Measurements from ENCODE around the gene ZNF644.
"Not testable (repeated sequence)": the region's sequence is repeated elsewhere in the genome, so short reads cannot be mapped to it uniquely, and the experiment has no call there.

Gene ZNF644

DNA sequence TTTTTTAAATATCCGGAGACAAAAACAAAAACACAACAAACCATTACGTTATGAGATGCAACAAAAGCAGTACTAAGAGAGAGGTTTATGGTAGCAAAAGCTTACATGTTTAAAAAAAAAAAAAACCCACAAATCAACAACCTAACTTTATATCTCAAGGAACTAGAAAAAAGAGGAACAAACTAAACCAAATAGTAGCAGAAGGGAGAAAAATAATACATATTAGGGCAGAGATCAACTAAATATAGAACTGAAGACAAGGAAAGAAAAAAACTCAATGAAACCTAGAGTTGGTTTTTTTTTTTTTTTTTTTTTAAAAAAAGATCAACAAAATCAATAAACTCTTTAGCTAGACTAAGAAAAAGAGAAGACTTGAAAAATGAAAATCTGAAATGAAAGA, 34.9 kb downstream of the ZNF644 start:
- DNase-seq (ENCODE audit: low spot score): no peak

DNA sequence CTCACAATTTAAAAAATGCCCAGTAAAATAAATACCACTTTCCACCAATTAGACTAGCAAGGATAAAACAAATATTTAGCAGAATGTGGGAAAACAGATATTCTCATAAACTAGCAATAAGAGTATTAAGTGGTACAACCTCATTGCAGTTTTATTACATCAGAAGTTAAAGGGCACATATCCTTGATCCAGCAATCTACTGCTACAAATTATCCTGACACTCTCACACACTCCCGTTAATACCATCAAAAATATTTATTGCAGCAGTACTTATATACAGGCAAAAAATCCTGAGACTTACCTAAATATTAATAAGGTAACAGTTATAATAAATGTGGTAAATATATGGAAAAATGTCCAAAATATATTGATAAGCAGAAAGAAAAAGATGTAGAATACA, 44.3 kb downstream of the ZNF644 start:
- DNase-seq (ENCODE audit: low spot score): no peak

DNA sequence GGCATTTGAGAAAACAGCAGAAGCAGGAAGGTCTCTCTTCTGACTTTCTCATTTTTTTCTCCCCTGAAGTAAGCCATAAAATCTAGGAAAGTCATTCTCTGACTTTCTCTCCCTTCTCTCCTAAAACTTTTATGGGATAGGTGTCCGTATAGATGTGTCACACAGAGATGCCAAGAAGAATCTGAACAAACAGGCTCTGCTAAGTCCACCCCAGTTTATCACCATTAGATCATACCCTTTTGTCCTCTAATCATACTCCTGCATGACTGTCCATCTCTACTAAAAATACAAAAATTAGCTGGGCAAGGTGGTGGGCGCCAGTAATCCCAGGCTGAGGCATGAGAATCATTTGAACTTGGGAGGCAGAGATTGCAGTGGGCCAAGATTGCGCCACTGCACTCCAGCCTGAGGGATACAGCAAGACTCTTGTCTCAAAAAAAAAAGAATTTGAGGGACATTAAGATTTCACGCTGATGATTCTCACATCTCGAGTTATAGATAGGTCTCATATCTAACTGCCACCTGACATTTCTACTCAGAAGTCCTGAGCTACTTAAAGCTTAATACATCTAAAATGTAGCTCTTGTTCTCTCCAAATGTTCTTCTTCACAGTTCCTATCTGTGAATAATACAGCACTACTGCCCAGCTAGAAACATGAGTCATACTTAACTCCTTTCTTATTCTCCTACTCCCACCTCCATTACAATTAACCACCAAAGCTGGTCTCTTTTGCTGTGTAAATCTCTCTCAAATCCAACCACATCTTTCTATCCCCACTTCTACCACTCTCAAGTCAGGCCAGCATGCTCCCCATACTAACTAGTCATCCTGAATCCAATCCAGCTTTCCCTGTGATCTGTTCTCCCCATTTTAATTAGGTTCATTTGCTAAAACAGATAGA, 47.7 kb downstream of the ZNF644 start:
- DNase-seq (ENCODE audit: low spot score): no peak

DNA sequence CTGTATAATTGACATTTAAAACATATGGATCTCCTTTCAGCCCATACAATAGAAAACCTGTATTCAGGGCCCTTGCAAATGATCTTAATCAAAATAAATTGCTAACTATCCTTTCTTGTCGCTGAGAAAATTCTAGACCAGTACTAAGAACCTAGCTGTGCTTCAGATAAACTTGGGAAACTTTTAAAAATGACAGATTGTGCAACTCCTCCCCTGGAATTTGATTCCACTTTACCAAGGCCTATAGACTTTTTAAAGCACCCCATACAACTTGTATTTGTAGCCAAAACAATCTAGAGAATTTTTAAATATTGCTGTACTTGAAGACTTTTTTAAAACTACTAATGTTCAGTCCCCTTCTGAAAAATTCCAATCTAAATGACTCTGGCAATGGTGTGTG, 51.6 kb downstream of the ZNF644 start:
- DNase-seq (ENCODE audit: low spot score): no peak

DNA sequence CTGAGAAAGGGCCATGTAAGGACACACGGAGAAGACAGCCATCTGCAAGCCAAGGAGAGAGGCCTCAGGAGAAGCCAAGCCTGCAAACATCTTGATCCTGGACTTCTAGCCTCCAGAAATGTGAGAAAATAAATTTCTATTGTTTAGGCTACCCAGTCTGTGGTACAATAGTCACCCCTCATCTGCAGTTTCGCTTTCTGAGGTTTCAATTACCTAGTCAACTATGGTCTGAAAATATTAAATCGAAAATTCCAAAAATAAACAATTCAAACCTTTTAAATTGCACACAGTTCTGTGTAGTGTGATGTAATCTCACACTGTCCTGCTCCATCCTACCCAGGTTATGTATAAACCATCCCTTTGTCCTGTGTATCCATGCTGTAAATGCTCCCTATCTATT, 52.6 kb downstream of the ZNF644 start:
- DNase-seq (ENCODE audit: low spot score): no peak

DNA sequence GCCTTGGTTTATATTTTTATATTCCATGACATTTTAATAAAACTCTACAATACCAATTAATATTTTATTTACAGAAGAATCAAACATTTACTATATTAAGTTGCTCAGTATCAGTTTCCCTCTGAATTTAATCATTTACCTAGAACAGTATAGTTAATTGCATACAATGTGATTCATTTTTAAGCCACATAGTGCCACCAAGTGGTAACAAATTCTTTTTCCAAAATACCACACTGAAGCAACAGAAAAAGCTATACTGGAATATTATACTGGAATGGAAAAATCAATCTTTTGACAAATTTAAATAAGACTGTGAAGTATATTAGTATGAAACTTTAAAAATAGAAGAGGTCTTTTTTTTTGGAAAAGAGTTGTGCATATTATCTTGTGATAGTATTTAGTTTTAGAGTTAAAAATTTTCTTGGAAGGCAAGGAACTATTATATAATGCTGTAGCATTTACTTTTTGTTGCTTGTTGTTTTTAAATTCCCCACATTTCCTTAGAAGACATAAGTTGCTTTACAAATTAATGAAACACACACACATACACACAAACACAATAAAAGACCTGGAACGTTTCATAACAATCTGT, 57.3 kb downstream of the ZNF644 start:
- peak; percentile 49 for DNase-seq (ENCODE audit: low spot score)

DNA sequence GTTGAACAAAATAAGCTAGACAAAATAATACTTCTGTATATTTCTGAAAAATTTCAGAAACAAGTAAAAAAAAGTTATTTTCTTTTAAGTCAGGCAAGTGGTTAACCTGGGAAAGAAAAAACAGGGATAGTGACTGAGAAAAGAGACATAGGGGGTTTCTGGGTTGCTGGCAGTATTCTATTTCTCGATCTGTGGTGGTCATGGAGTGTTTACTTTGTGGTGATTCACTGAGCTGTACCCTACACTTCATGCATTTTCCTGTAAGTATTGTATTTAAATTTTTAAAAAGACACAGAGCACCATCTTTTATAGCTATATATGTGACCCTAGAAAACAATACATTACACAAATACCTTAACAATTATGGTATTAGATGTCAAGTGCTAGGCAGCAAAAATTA, 58.2 kb downstream of the ZNF644 start:
- DNase-seq (ENCODE audit: low spot score): no peak

DNA sequence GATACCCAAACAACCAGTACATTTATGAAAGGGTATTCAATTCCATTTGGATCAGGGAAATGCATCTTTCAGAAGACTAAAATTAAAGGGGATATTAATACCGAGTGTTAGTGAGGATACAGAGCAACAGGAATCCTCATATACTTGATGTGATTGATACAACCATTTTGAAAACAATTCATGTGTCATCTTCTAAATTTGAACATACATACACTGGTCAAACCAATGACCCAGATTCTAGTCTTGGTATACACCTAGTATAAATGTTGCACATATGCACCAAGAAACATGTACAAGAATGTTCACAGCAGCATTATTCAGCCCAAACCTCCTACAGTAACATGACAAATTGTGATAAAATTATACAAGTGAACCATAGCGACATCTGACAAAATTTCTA, 58.6 kb downstream of the ZNF644 start:
- no peak for DNase-seq (ENCODE audit: low spot score)

DNA sequence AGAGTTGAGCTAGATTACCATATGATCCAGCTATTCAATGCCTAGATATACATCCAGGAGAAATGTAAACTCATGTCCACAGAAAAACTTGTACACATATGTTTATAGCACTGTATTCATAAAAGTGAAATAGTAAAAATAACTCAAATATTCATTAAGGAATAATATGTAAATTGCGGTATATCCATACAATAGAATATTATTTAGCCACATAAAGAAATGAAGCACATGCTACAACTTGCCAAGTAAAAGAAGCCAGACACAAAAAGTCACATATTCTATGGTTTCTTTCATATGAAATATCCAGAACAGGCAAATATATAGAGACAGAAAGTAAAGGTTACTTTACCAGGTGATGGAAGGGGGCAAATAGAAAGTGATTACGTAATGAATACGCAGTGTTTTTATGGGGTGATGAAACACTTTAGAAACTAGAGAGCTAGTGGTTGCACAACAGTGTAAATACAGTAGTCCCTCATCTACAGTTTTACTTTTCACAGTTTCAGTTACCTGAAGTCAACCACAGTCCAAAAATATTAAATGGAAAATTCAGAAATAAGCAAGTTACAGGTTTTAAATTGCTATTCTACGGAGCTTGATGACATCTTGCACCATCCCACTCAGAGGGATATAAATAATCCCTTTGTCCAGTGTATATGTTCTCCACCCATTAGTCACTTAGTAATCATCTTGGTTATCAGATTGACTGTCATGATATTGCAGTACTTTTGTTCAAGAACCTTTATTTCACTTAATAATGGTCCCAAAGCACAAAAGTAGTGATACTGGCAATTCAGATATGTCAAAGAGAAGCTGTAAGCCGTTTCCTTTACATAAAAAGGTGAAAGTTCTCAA, 62.3 kb downstream of the ZNF644 start:
- no peak for DNase-seq (ENCODE audit: low spot score)

DNA sequence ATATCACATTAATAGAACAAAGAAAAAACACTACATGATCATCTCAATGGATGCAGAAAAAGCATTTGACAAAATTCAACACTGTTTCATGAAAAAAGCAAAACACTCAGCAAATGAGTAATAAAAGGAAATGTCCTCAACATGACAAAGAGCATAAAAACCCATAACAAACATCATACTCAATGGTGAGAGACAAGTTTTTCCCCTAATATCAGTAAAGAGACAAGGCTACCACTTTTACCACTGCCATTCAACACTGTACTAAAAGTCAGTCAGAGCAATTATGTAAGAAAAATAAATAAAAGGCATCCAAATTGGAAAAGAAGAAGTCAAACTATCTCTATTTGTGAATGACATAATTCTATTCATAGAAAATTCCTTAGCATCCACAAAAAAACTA, 64.3 kb downstream of the ZNF644 start:
- no peak for DNase-seq (ENCODE audit: low spot score)

DNA sequence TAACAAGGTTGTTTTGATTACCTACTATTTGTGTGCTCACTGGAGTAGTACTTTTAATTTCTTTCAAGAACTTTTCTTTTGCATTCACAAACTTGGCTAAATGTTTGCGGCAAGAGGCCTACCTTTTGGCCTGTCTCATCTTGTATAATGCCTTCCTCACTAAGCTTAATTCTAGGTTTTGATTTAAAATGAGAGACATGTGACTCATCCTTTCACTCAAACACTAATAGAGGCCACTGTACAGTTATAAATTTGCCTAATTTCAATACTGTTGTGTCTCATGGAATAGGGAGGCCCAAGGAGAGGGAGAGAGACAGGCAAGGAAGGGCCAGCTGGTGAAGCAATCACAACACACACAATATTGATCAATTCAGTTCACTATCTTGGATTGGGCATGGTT, 66.1 kb downstream of the ZNF644 start:
- DNase-seq (ENCODE audit: low spot score): no peak

DNA sequence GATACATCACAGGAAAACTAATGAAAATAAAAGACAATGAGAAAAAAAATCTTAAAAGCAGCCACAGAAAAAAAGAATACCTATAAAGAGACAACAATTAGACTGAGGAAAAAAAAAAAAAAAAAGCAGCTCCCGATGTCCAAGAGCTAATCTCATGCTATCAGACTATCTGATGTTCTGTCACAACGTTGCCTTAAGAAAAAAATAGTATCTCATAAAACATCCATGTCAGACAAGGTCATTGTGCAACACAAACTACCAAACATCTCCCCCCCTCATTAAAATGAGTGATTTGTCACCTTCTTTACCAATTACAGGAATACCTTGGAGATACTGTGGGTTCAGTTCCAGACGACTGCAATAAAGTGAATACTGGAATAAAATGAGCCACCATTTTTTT, 68.9 kb downstream of the ZNF644 start:
- no peak for DNase-seq (ENCODE audit: low spot score)

DNA sequence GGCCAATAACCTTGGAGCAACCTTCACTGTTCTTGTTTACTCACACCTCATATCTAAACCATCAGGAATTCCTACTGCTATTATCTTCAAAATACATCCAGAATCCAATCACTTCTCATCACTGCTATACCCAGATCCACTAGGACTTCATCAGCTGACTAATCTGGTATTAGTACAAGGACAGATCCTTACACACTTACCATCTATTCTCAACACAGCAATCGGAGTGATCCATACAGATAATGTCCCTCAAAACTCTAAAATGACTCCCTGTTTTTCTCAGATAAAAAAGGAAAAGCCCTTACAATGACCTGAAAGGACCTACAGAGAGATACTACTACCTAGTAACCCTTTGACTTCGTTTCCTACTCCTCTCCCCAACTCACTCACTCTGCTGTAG, 70.8 kb downstream of the ZNF644 start:
- no peak for DNase-seq (ENCODE audit: low spot score)

DNA sequence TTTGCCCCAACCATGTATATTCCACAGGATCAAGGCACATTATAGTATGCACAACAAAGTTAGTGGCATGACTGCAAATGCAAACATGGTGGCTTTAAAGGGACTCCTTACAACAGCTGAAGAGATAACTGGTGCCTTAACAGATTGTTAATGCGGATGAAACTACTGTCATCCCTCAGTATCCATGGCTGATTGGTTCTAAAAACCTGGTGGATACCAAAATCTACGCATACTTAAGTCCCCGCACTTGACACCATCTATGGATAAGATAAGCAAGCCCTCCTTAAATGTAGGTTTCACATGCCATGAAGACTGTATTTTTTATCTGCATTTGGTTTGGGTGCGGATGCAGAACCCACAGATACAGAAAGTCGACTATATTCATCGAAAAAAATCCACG, 73.5 kb downstream of the ZNF644 start:
- no peak for DNase-seq (ENCODE audit: low spot score)

DNA sequence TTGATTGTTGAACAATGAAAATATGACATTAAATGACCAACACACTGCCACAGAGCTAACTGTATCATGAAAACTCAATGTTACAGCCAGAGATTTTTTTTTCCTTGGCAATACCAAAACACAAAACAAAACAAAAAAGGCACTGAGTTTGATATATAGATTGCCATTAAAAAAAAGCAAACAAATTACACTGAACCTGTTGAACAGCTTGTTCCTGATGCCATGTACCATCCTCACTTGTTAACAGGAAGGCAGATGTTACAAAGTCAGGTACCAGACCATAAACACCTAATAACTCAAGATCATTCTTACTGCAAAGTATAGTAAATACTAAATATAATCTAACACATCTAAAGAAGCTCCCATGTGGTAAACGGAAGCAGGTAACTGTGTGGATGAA, 75.2 kb downstream of the ZNF644 start:
- DNase-seq (ENCODE audit: low spot score): no peak

DNA sequence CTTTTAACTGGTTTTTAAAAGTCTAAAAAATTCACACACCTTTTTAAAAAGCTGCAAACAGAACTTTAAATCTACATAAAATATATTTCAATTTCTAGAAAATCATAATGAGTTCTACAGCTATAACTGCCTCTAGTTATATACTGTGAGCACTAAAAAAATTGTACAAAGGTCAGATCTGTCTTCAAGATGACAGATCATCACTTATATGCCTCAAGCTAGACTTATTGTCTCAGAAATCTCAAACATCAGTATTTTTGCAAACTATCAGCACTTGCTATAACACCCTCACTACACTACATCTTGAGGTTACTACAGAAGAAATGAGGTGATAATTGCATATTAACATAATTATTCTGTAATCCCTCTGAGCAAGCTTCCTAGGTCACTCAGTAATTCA, 76.5 kb downstream of the ZNF644 start:
- DNase-seq (ENCODE audit: low spot score): no peak

DNA sequence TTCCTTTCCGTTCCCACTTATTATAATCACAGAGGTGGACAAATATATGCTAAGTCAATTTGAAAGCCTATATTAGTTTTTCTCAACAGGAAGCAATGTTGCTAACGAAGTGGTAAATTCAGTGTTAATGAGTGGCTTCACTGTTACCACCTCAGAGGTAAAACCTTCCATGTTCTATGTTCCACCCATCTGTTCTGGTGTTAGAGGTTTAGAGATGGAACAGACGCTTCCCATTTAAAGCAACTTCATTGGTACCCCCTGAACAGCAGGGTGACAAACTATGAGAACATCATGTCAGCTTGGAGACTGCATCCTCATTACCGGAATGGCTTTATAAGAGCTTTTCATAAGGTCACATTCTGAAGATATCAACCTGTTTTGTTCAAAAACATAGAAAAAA, 77.9 kb downstream of the ZNF644 start:
- no peak for DNase-seq (ENCODE audit: low spot score)

DNA sequence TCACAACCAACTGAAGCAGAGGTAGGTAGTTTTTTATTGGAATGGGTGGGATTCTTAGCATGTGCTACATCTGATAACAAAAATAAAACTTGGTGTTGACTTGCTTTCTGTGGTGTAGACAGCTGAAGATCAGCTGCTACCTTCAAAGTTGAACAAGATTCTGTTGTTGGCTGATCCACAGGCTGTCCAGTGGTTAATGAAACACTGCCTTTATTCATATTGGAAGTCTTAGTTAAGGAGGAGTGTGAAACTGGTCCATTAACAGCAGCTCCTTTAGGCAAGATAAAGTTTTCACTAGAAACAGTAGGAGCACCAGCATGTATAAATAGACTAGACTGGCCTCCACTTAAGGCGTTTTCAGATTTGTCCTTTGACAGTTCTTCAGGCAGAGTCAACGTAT, 81.1 kb downstream of the ZNF644 start:
- no peak for DNase-seq (ENCODE audit: low spot score)

DNA sequence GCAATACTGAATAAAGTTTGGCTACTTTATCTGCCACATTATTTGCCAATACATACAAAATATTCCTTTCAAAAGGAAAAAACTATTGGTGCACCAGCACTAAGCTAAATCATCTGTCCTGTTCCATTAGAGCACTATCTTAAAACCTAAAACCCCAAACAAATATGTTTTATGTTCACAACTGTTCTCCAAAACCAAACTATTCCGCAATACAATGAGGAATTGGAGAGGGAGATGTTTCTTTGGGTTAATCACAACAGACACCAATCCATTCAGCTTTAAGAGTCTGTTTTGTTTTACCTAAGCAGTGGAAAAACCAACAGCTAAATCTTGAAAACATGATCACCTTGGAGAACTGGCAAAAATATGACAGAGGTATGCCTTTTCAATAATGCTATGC, 85.1 kb downstream of the ZNF644 start:
- no peak for DNase-seq (ENCODE audit: low spot score)

DNA sequence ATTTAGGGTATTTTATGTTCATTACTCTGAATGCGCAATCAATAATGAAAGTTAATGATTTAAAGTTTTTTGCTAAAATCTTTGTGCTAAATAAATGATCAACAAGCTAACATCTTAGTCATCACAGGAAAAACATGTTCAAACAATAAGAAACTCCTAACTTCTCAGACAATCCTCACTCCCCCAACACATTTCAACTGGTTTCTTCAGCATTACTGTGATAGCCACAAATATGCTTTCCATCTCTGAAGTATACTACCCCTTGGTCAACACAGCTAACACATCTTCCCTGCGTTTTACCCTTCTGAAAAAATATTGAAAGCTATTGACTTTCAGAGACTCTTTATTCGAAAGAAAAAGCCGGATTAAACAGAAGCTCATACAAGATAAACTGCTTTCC, 85.8 kb downstream of the ZNF644 start:
- DNase-seq (ENCODE audit: low spot score): no peak

DNA sequence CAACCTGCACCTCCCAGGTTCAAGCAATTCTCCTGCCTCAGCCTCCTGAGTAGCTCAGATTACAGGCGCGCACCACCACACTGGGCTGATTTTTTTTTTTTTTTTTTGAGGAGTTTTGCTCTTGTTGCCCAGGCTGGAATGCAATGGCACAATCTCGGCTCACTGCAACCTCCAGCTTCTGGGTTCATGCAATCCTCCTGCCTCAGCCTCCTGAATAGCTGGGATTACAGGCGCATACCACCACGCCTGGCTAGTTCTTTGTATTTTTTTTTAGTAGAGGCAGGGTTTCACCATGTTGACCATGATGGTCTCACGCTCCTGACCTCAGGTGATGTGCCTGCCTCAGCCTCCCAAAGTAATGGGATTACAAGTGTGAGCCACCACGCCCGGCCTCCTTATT, 93.6 kb downstream of the ZNF644 start:
- DNase-seq (ENCODE audit: low spot score): not testable (repeated sequence)

DNA sequence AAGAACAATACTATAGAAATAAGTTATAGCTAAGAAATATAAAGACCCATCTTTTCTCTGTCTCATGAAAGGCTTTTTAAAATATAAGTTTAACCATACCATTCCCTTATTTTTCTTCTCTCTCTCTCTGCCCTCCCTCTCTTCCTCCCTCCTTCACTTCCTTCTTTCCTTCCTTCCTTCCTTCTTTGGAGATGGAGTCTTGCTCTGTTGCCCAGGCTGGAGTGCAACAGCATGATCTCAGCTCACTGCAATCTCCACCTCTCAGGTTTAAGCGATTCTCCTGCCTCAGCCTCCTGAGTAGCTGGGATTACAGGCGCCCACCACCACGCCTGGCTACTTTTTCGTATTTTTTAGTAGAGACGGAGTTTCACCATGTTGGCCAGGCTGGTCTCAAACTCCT, 94.2 kb downstream of the ZNF644 start:
- DNase-seq (ENCODE audit: low spot score): not testable (repeated sequence)

DNA sequence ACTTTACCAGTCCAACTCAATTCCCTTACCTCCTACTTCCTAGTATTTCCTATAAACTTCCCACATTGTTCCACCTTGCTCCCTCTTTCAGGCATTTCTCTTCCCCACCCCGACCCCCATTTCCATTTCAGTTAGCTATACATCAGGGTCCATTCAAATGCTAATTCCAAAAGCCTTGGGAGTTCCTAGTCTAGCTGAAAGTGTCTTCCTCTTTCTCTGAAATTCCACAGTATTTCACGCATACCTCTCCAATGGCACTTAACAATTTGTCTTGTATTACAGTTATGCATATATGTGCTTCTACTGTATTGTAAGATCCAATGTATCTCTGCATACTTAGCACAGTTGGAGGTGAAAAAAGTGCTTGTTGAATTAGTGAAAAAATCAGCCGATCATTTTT, 94.9 kb downstream of the ZNF644 start:
- no peak for DNase-seq (ENCODE audit: low spot score)
